ENCODE data around the gene LYAR. TPM values are rescaled to one million over a fixed set of nuclear protein-coding genes. Genes with fewer than 3 reads are reported as not detected.

The LYAR gene
- total and polyA plus RNA-seq, 2 donors (not counting 3 experiments of a cell fraction or from before 2014, with no cell fraction given): 4.2 to 24.6 TPM

GRCh38 chr4:4339504-4340085 lies 49.6 kb upstream of the LYAR start:
- POLR2A ChIA-PET: no interaction called here
- no peak overlapping the region for H3K4me3 ChIP-seq (replicated peaks in 1 of 3; ENCODE audit: insufficient read depth in 1 of 3, low read depth in 1 of 3, low read length in 3 of 3)
- H3K9ac ChIP-seq (replicated peaks; ENCODE audit: extremely low read depth, insufficient read depth, low read length): no peak overlapping the region
- no peak for FAIRE-seq
- no peaks in the 10 kb centered on the region for H3K4me1 ChIP-seq (ENCODE audit: control insufficient read depth, extremely low read depth, insufficient read depth, low read length)
- H3K9me1 ChIP-seq (replicated peaks; ENCODE audit: control insufficient read depth, extremely low read depth, insufficient read depth, low read length): no peaks in the 10 kb centered on the region
- TF ChIP-seq EZH2 (IDR thresholded peaks at IDR 0.05; ENCODE audit: borderline replicate concordance, low read depth, low read length, severe bottlenecking) (no peak), FOS (IDR thresholded peaks at IDR 0.05; ENCODE audit: borderline replicate concordance, insufficient read depth, low read length) (no peak), JUN (IDR thresholded peaks at IDR 0.05; ENCODE audit: borderline replicate concordance, insufficient read depth, insufficient read length, low read depth) (no peak), MAX (IDR thresholded peaks at IDR 0.05; ENCODE audit: insufficient read depth, insufficient read length) (no peak), POLR2A (IDR thresholded peaks at IDR 0.05; ENCODE audit: low read depth, low read length) (no peak), POLR2AphosphoS5 (IDR thresholded peaks at IDR 0.05; ENCODE audit: insufficient read depth, low read depth, low read length) (no peak), CTCF (IDR thresholded peaks at IDR 0.05; ENCODE audit: extremely low read depth in 1 of 2, insufficient read depth in 1 of 2, low read depth in 1 of 2, low read length in 2 of 2) (no peak), GATA2 (IDR thresholded peaks at IDR 0.05; ENCODE audit: insufficient read depth, insufficient read length, low read depth, low read length) (no peak), MYC (IDR thresholded peaks at IDR 0.05; ENCODE audit: low read depth, low read length) (no peak)
- no TSS peak for BruUV-seq (replicated peaks)
- CTCF ChIA-PET: interaction anchor here (1.4 kb wide), 1 partner anchor 88 kb away, joined by 3 read pairs; no protein-coding TSS in a partner anchor
- H3K27ac ChIP-seq (ENCODE audit: insufficient read depth, low read depth, low read length): no peak overlapping the region
- no peaks in the 10 kb centered on the region for H4K20me1 ChIP-seq (replicated peaks; ENCODE audit: control insufficient read depth, extremely low read depth, insufficient read depth, low read length)
- H2AFZ ChIP-seq (ENCODE audit: low read depth, low read length): no peak overlapping the region
- peaks cover 0 to 3% of the 10 kb centered on the region in 2 experiments for H3K27me3 ChIP-seq (ENCODE audit: control insufficient read depth in 2 of 2, insufficient read depth in 2 of 2, low read length in 2 of 2)
- intact Hi-C loops (cut with micrococcal nuclease): no loop called here
- dilution Hi-C loops (cut with MboI; ENCODE audit: extremely low pct_ligation_motif_present, low sequenced_read_pairs): no loop called here
- H3K9me3 ChIP-seq (replicated peaks; ENCODE audit: control insufficient read depth, insufficient read depth, low read length): no peaks in the 10 kb centered on the region
- H3K79me2 ChIP-seq (ENCODE audit: control insufficient read depth, insufficient read depth, low read length): no peaks in the 10 kb centered on the region
- no peak for DNase-seq (ENCODE audit: low read depth, low spot score)
- no peaks in the 10 kb centered on the region for H3K36me3 ChIP-seq (ENCODE audit: control insufficient read depth in 2 of 2, extremely low read depth in 1 of 2, insufficient read depth in 2 of 2, low read length in 2 of 2)
- H3K4me2 ChIP-seq (ENCODE audit: insufficient read depth, low read length): no peak overlapping the region
